ENCODE results near the gene MRPS6.

DNA sequence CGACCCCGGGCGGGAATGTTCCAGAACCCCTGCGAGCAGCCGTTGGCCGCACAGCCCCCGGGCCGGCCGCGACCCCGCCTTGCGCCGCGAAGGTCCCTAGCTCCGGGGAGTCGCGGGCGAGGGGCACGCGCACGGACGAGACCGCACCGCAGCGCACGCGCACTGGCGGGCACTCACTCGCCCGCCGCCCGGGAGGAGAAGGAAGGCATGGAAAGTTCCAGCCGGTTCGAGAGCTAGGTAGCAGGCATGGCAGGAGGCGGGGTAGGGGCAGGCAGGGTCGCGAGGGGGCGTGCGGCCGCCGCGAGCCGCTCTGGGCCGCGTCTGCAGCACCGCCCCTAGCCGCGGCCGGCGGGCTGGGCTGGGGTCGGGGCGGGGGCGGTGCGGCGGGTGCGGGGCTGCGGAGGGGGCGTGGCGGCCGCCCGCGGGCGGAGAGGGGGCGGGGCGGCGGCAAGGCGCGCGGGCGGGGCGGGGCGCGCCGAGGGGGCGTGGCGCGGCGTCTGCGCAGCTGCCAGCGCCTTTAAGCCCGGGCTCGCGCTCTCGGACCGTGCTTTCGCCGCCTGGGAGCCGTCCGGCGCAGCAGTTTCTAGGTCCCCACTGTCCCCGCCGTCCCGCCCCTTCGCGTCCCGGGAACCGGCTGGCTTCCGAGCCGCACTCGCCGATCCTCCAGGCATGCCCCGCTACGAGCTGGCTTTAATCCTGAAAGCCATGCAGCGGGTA, at the start of gene MRPS6, which contains the start of gene SLC5A3:
- TF ChIP-seq, protein P1, sequence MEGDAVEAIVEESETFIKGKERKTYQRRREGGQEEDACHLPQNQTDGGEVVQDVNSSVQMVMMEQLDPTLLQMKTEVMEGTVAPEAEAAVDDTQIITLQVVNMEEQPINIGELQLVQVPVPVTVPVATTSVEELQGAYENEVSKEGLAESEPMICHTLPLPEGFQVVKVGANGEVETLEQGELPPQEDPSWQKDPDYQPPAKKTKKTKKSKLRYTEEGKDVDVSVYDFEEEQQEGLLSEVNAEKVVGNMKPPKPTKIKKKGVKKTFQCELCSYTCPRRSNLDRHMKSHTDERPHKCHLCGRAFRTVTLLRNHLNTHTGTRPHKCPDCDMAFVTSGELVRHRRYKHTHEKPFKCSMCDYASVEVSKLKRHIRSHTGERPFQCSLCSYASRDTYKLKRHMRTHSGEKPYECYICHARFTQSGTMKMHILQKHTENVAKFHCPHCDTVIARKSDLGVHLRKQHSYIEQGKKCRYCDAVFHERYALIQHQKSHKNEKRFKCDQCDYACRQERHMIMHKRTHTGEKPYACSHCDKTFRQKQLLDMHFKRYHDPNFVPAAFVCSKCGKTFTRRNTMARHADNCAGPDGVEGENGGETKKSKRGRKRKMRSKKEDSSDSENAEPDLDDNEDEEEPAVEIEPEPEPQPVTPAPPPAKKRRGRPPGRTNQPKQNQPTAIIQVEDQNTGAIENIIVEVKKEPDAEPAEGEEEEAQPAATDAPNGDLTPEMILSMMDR (IDR thresholded peaks at IDR 0.05; ENCODE audit: low read depth, low read length): no peak
- TF ChIP-seq EZH2phosphoT487 (IDR thresholded peaks at IDR 0.05; ENCODE audit: low read depth): no peak
